ENCODE data around the gene FOXE1.

The FOXE1 gene

DNA sequence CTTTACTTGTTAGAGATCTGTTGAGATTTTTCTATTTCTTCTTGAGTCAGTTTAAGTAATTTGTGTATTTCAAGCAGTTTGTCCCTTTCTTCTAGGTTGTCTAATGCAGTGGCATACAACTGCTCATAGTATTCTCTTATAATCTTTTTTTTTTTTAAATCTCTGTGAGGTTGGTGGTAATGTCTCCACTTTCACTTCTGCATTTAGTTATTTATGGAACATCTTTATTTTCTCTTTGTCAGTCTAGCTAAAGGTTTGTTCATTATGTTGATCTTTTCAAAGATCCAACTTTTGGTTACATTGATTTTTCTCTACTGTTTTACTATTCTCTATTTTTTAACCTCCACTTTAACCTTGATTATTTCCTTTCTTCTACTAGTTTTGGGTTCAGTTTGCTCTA lies 13.8 kb downstream of the FOXE1 start:
- no peak for DNase-seq

DNA sequence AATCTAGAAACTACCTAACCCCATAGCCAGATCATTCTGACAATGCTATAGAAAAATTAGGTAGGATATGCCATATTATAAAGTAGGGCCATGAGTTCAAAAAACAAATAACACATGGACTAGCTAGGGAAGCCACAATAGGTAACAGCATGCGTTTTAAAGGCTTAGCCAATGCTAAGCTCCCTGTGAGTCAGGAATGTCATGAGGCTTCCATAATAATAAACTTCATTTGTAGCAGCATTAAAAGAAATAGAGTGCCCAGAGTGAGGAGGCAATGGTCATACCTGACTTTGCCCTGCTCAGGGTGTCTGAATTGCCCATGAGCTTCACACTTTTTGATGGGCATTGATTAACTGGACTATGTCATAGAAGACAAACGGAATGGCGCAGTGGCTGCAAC lies 15.8 kb downstream of the FOXE1 start:
- no peak for DNase-seq

DNA sequence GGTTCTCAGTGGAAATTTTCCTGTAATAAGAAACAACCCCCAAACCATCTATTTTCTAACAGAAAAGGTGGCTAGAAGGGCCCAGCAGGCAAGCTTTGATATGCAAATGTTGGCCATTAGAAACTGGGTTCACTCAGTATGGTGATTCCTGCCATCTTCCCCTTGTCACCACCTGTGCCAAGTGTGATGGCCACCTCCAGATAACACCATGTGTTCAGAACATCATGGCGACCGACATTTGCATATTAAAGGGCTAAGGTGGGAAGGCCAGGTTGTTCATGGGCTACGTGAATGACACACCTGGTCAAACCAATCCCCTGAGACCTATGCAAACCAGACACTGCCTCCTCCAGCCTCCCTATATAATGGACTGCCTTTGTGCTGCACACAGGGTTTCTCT lies 20.4 kb downstream of the FOXE1 start:
- DNase-seq = no peak

DNA sequence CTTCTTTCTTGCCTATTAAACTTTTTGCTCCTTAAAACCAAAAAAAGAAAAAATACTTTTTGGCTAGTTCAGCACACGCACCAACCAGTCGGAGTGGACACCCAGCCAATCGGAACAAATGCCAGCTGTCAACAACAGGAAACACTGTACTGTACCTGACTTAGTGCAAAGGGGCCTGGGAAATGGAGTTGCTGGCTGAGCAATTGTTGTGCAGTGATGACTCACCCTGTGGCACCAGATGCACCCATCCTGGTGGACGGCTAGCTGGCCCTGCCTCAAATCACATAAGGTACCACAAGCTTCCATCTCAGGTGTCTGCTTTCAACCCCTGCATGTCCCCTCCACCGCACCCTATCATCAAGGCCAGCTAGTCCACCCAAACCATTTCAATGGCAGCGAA lies 20.9 kb downstream of the FOXE1 start:
- no peak for DNase-seq

DNA sequence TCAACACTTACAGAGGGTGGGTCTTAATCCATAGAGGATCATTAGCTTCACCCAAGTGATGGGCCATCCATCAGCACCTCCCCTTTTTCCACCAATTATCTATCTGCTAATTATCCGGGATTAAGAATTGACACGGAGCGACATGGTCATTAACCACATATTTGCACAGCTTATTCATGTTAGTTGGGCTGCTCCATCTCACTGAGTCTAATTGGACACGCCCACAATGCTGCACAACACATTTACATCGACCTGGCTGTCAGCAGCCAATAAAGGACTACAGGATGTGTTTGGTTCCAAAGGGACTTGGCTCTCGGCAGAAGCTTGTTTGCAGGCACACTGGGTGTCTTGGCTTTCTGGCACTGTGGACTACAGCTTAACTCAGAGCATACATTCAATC lies 21.6 kb downstream of the FOXE1 start:
- no peak for DNase-seq

DNA sequence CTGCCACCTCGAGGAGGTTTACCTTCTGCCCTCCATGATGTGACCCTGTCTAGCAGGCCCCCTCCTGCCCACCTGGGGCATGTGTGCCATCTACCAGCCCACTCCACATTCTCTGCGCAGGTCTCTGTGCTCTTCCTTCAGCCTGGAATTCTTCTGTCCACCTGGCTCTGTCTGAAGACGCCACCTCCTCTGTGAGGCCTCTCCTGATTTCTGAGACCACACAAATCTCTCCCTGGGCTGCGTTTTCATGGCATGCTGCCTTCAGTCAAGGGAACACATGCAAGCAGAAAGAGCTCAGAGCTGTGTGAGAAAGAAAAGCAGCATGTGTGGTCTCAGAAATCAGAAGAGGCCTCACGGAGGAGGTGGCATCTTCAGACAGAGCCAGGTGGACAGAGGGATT lies 22.1 kb downstream of the FOXE1 start:
- no peak for DNase-seq

DNA sequence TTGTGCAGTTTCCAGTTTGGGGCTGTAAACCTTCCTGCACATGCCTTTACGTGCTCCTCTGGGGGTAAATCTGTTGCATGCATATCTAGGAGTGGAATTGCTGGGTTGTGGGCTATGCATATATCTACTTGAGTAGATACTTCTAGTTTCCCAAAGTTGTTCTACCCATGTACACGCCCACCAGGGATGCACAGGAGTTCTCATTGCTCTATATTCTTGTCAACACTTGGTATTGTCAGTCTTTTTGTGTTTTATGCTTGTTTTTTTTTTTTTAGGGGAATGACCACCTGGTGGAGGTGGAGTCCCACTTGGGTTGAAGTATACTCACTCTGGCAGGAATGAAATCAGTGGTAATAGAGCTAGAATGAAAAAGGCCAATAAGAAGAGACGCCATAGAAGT lies 23.0 kb downstream of the FOXE1 start:
- no peak for DNase-seq

DNA sequence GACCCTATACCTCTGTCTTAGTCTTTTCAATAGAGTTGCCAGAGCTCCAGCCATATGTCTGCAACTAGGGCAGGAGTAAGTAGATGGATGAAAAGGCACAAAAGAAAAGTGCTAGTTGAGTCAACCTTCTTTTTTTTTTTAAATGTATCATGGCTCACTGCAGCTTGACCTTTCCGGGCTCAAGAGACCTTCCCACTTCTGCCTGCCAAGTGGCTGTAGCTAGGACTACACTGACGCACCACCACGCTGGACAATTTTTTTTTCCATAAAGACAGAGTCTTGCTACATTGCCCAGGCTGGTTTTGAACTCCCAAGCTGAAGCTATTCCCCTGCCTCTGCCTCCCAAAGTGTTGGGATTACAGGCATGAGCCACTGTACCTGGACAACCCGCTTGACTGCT lies 27.3 kb downstream of the FOXE1 start:
- DNase-seq = no peak

DNA sequence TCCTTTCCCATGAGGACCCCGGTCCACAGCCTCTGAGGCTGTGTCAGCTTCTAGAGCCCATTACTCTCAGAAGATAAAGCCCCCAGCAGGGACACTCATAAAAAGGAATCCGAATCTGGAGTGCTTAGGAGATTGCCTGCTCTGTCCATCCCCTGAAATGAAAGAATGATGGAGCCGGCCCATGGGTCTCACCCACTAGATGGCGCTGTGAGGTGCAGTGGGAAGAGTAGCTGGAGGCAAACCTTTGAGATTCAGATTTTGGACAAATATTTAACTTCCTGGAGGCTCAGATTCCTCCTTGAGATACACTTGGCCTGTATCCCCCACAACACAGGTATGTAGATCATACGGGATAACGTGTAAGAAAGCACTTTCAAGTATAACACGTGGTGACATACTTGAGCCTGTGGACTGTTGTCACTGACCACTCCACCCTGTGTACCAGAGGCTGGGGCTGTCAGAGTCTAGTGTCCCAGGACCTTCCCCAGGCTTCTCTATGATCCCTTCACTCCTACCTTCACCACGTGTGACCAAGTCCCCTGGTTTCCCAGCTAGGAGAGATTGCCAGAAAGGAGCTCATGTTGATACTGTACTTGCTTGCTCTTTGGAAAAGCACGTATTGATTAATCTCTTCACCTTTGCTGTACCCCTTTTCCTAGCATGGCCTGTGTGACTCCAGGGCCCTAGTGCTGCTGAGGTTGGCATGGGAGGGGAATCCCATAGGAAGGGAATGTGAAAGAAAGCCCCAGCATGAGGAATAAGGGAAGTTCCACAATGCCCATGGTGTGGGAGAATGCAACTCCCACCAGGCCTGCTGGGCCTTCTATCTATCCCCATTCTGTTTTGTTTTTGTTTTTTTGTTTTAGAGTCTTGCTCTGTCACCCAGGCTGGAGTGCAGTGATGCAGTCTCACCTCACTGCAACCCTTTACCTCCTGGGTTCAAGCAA lies 37.2 kb downstream of the FOXE1 start:
- DNase-seq = no peak

DNA sequence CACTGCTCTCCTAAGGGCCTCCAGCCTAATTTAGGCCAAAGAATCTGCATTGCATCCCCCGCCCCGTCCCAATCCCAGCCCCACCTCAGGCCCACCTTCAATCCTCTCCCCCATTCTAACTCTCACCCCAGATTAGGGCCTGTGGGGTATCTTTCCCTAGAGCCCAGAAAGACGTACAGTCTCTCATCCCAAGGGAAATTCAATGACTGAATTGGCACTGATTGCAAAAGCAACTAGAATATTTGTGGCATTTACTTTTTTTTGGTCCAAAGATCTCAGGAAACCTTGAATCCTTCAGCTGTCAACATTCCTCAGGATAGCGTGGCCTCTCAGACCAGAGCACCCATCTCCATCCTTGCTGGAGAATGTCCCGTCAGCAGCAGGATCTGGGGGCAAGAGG lies 38.7 kb downstream of the FOXE1 start:
- DNase-seq = no peak

DNA sequence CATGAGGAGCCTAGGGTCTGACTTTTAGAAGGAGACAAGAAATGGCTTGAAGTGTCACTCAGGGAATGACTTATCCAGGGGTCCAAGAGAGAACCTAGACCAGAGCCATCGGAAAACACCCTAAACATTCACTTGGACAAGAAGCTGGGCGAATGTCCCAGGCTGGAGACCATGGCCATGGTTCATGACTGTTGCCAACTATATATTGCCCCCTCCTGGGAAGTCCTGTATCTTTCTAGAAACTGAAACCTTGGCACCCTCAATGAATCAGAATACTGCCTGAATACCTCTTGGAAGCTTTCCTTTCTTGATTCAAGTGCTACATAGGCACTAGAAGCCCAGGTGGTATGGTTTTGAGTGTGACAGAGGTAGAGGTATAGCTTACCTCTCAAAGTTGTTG lies 39.4 kb downstream of the FOXE1 start:
- DNase-seq = no peak

DNA sequence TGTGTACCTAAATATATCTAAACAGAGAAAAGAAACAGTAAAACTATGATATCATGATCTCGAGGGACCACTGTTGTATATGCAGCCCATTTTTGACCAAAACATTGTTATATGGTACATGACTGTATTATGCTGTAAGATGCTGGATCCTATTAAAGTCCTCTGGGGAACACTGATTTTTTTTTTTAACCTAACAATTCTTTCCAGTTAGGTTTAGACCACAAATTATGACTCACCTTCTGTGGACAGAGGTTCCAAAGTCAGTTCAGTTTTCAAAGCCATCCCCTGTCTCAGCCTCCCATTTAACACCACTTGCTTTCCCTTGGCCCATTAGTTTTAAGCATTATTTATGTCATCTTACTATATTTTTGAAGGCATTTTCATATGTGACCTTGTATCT lies 42.2 kb downstream of the FOXE1 start:
- no peak for DNase-seq

DNA sequence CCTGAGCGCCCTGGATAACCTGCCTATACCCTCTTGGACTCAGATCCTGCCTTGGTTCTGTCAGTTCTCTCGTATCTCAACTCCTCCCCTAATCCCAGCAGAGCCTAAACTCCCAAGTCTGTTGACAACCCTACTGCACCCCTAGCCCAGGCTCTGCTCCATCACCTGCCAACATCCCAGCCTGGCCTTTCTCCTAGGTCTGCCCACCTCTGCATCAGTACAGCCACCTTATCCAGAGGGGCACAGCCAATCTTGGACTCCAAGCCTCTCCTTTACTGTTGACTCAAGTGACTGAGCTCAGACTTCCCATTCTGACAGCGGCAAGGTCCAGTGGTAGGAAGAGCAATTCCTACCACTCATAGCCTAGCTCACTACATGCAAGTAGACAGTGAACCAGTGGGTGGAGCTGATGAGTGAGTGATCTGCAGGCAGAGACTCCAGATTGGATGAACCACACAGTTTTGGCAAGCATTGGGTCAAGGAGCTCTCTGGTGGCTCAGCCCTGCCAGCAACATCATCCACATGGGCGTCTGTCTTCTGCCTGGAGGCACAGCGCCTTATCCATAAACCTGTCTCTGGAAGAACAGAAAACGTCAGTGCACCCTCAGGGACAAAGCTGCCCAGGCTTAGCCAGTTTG lies 42.8 kb downstream of the FOXE1 start:
- DNase-seq = no peak

DNA sequence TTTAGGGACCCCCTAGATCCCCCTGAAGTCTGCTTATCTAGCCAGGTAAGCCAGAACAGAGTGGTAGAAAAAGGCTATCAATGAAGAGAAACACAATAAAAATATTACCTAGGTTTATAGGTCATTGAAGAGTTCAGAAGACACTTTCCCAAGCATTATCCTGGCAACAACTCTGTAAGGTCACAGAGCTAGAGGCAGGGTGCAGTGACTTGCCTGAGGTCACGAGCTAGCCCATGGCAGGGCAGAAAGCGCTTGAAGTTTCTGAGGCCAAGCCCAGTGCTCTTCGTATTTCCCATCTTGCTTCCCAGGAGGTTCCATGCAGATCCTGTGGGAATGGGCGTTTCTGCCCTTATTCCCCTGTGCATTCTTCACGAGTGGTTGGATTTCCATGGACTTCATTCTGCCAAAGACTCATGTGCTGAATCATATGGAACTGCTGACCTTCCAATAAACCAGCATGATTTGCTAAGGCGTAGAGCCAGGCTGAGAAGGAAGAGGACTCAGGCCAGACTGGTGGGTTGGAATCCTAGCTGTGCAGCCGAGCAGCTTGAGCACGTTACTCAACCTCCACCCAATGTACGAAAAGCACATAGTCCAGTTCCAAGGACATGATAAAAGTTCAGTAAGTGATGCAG lies 47.2 kb downstream of the FOXE1 start:
- DNase-seq = no peak

DNA sequence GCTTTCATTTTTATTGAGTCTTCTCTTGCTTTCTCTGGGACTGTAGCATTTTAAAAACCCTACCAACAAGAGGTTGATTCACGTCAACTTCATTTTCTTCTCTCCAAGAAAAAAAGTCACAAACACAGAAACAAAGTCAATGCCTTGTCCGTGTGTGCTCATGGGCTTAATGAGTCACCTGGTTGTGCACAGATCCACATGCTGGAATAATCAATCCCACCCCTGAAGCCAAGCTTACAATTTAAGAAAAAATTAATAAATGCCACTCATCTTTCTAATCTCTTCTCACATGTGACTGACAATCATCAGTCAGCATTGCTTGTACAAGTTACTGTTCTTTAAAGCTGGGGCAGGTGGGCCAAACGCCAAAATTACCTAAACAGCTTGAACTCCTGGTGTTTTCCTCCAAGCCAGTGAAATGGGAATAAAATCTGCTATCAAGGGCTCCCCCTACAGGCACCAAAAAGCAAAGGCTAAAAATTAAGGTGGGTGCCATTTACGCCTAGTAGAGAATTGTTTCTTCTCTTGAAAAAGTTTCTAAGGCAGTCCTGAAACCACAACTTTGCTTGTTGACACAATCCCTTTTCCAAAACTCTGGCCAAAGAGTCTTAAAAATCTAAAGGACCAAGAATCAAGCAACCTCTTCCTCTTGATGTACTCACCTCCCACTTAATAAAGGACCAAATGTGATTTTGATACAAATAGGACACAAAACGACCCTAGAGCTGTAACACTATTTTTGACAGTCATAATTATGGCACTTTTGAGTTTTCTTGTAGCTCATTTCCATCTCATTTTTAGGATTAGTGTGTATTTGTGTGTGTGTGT lies 47.9 kb downstream of the FOXE1 start:
- no peak for DNase-seq

DNA sequence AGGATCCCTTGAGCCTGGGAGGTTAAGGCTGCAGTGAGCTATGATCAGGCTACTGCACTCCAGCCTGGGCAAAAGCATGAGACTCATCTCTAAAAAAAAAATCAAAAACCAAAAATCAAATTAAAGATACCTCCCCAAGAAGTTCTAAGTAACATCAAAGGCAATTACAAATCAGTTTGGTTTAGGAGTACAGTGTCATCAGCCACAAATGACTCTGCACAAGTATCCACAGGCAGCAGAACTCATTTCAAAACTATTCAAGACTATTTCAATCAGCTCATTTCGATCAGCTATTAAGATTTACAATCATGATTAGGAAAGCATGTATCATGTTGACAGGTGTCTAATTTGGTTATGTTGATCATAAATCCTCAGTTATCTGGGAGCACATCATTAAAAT lies 50.2 kb downstream of the FOXE1 start:
- DNase-seq = no peak

DNA sequence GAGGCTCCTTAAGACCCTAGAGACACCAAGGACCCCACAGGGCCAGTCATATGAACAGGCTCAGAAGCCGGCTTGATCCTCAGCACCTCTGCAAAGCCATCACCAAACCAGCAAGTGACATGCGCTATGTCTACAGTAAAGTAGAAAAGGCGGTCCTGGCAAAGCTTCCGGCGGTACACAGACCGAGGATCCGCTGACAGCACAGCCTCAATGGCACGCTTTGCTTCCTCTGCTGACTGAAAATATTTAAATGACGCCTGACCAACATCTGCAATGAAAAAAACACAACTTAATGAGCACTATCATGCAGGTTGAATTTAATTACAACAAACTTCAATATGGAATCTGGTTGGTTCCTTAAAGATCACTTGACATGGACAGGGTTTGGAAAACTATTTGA lies 51.7 kb downstream of the FOXE1 start:
- no peak for DNase-seq

DNA sequence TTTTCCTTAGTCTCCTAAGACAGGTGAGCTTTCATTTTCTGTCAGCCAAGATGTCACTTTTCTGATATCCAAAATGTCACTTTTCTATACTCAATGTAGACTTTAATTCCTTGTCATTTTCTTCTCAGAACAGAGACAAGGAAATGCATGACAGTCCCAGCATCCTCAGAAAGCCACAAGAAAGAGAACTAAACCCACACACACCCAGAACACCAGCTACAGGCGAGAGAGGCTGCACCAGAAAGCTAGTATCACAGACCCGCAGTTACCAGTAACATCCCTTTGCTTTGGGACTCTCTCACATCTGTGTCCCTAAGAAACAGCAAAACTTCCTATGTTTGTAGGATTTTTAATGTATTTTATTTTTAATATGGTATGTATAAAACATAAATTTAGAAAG lies 52.2 kb downstream of the FOXE1 start:
- no peak for DNase-seq
